ENCODE data around the gene MRPS18A.

DNA sequence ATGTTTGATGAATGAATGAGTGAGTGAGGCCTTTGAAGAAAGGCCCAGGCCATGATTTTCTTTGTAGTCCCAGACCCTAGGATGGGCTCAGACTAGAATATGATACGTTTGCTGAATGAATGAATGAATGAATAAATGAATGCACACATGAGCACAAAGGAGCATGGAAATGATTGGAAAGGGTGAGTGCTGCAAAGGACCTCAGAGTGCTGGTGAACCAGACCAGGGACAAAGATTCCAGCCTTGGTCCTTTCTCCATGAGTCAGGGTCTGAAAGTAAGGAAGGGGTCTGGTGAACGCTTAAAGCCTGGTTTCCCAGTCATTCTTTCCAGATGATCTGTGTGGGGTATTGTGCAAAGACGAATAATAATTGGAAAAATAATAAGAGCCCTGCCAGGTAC, 40.0 kb upstream of the MRPS18A start:
- TF ChIP-seq, protein P1, sequence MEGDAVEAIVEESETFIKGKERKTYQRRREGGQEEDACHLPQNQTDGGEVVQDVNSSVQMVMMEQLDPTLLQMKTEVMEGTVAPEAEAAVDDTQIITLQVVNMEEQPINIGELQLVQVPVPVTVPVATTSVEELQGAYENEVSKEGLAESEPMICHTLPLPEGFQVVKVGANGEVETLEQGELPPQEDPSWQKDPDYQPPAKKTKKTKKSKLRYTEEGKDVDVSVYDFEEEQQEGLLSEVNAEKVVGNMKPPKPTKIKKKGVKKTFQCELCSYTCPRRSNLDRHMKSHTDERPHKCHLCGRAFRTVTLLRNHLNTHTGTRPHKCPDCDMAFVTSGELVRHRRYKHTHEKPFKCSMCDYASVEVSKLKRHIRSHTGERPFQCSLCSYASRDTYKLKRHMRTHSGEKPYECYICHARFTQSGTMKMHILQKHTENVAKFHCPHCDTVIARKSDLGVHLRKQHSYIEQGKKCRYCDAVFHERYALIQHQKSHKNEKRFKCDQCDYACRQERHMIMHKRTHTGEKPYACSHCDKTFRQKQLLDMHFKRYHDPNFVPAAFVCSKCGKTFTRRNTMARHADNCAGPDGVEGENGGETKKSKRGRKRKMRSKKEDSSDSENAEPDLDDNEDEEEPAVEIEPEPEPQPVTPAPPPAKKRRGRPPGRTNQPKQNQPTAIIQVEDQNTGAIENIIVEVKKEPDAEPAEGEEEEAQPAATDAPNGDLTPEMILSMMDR (conservative IDR thresholded peaks at IDR 0.05; ENCODE audit: low read length), result no peak
- TF ChIP-seq EZH2phosphoT487 (IDR thresholded peaks at IDR 0.05; ENCODE audit: borderline replicate concordance), result no peak

Data from Loucy (cell line).